Stimulated activated CD4-positive, alpha-beta T cell treated with anti-CD3 and anti-CD28 coated beads, TNF-alpha, amount 100 ng/mL, for 1 hour (primary cell): ENCODE results near the gene NUTM2F.
"Not testable (repeated sequence)": the region's sequence is repeated elsewhere in the genome, so short reads cannot be mapped to it uniquely, and the experiment has no call there.

Experiments used
- DNase-seq, 3 donors: peaks; one replicate each; pipeline ENCODE4 v3.0.0-alpha.2; 2020; ENCODE audit warnings: low read depth in 3 of 3, low spot score in 1 of 3

NUTM2F gene

GRCh38 chr9:94315034-94315984 is 13.1 kb downstream of the NUTM2F start:
- DNase-seq: not testable (repeated sequence)

GRCh38 chr9:94303321-94303720 is 25.1 kb downstream of the NUTM2F start:
- no peak for DNase-seq

GRCh38 chr9:94302426-94302825 is 26.0 kb downstream of the NUTM2F start:
- no peak for DNase-seq

GRCh38 chr9:94301583-94301982 is 26.9 kb downstream of the NUTM2F start:
- no peak for DNase-seq

GRCh38 chr9:94300470-94301301 is 27.8 kb downstream of the NUTM2F start:
- no peak for DNase-seq

GRCh38 chr9:94298949-94299599 is 29.4 kb downstream of the NUTM2F start:
- no peak for DNase-seq

- DNase-seq: no peak
Measured at GRCh38 chr9:94289691-94290090, 38.8 kb downstream of the NUTM2F start.

- DNase-seq: no peak
Measured at GRCh38 chr9:94287877-94288513, 40.4 kb downstream of the NUTM2F start.

- no peak for DNase-seq
Measured at GRCh38 chr9:94286116-94286515, 42.3 kb downstream of the NUTM2F start.

GRCh38 chr9:94281101-94281500 is 47.3 kb downstream of the NUTM2F start:
- DNase-seq: no peak

GRCh38 chr9:94280409-94280989 is 47.9 kb downstream of the NUTM2F start:
- DNase-seq: no peak

- no peak for DNase-seq
Measured at GRCh38 chr9:94277885-94278536, 50.4 kb downstream of the NUTM2F start.

- not testable (repeated sequence) for DNase-seq
Measured at GRCh38 chr9:94277029-94277428, 51.4 kb downstream of the NUTM2F start.

- no peak for DNase-seq
Measured at GRCh38 chr9:94270009-94270408, 58.4 kb downstream of the NUTM2F start.

- no peak for DNase-seq
Measured at GRCh38 chr9:94269264-94269663, 59.2 kb downstream of the NUTM2F start.
